SK-N-MC (cell line): ENCODE measurements around the gene JAK1.

Source experiments
- EZH2 ChIP-seq: fragments of 200-600 bp; sonication (generic); IDR thresholded peaks from one replicate; pipeline ENCODE4 v1.6.1; 2017; ENCODE audit warnings: antibody characterized with exemption
- FOXP2 ChIP-seq: optimal IDR thresholded peaks from 2 replicates; pipeline ENCODE3; 2011; ENCODE audit warnings: mild to moderate bottlenecking, moderate library complexity; ENCODE audit not compliant: insufficient read depth; ENCODE audit errors: extremely low read length, control extremely low read depth
- POLR2AphosphoS5 ChIP-seq: IDR thresholded peaks from 2 replicates; pipeline ENCODE4 v1.6.1; 2012; ENCODE audit warnings: mild to moderate bottlenecking, low read depth, low read length, borderline replicate concordance

DNA sequence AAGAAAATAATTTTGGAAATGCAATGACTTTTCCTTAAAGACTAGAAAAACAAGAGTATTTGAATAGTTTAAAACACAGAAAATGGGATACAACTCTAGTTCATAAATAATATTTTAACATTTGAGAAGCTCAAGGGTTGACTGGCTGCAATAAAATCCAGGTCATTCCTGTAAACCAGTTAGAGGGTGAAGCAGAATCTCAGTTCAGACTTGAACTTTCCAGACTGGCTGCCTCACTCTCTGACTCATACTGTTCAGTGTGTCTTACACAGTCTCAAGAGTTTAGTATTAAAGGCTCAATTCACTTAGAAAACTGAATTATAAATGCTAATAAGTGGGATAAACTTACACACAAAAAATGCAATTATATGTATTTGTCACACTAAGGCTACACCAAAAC lies 131.6 kb downstream of the JAK1 start:
- TF ChIP-seq EZH2 (no peak), POLR2AphosphoS5 (no peak), FOXP2 (no peak)
